DMS114 treated with DMSO at 0.1 percent for 48 hours (cell line): ENCODE data around the gene SNX9.

ENCODE experiments used
- DNase-seq: peaks from one replicate; lab custom pipeline; 2025; ENCODE audit not compliant: unreplicated experiment; lab: John Stamatoyannopoulos, UW

The SNX9 gene

GRCh38 chr6:157990321-157991066 lies 167.4 kb downstream of the SNX9 start:
- no peak for DNase-seq

GRCh38 chr6:157991067-157991432 lies 168.0 kb downstream of the SNX9 start:
- DNase-seq = no peak

- no peak for DNase-seq
Measured at GRCh38 chr6:157993076-157993475, 170.0 kb downstream of the SNX9 start.

- no peak for DNase-seq
Measured at GRCh38 chr6:157994125-157994795, 171.2 kb downstream of the SNX9 start.
